HG03378 (cell line): ENCODE results near the gene SASH1.

Source experiments
- ATAC-seq: cut with Tn5 transposase; IDR thresholded peaks from one replicate; pipeline ENCODE4 v1.9.1; 2021; ENCODE audit warnings: mild to moderate bottlenecking, moderate library complexity; ENCODE audit not compliant: unreplicated experiment

Gene SASH1

DNA sequence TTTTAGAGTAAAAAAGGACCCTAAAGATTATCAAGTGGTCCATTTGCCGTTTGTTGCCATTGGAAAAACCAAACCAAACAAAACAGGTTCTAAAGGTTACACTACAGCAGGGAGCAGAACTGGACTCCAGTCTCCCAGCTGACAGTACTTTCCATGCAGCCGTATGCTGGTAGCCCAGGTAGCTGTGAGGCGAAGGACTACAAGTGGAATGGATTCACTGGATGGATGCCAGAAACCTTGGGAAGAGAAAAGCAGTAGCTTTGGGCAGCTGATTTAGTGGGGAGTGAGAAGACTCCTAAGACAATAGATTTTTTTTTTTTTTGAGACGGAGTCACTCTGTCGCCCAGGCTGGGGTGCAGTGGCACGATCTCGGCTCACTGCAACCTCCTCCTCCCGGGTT lies 88.3 kb downstream of the SASH1 start:
- ATAC-seq, result no peak

GRCh38 chr6:148431413-148431812 lies 88.8 kb downstream of the SASH1 start:
- ATAC-seq, result no peak

GRCh38 chr6:148431840-148432239 lies 89.2 kb downstream of the SASH1 start:
- no peak for ATAC-seq

GRCh38 chr6:148432462-148433195 lies 90.0 kb downstream of the SASH1 start:
- no peak for ATAC-seq

- ATAC-seq, result no peak
Measured at GRCh38 chr6:148435386-148435785, 92.7 kb downstream of the SASH1 start.

- no peak for ATAC-seq
Measured at GRCh38 chr6:148436466-148436865, 93.8 kb downstream of the SASH1 start.

DNA sequence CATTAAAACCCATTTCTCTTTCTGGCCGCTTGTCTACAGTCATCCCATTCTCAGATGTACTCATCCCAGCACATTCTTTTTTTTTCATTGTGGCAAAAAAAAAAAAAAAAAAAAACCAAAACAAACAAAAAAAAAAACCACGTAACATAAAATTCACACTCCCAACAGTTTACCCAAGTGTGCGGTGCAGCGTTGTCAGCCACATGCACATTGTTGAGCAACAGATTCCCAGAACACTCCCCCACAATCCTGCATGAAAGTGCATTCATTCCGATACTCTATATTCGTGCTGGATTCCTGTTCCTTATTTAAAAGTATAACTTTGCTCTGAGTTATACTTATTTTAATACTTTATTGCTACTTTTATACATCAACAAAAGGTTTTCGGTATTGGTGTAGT lies 96.0 kb downstream of the SASH1 start:
- ATAC-seq, result no peak

GRCh38 chr6:148440016-148440415 lies 97.4 kb downstream of the SASH1 start:
- ATAC-seq, result no peak

DNA sequence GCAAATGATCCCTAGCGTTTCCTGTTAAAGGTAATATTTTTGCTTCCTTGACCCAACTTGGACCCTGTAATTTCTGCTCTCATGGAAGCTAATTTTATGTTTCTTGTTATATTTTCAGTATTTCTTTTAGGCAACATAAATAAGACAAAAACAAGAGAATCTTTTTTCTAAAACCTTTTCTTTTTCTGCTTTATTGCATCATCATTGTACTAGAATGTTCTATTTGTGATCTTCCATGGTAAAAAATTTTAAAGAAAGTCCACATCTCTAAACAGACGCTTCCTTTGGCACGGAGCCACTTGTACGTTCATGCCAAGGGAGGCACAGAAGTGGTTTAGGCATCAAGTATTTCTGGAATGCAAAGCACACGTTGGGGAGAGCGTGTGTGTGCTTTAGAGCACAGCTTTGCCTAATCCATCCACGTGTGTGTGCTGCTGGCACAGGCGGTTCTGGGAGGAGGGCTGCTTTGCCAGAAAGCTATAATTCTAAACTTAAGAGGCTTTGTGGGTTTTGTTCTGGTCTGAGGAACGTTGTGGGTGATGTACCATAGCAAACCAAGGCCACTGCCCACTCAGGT lies 98.3 kb downstream of the SASH1 start:
- ATAC-seq, result no peak

- peak; percentile 93 for ATAC-seq
Measured at GRCh38 chr6:148441454-148441911, 98.8 kb downstream of the SASH1 start.

DNA sequence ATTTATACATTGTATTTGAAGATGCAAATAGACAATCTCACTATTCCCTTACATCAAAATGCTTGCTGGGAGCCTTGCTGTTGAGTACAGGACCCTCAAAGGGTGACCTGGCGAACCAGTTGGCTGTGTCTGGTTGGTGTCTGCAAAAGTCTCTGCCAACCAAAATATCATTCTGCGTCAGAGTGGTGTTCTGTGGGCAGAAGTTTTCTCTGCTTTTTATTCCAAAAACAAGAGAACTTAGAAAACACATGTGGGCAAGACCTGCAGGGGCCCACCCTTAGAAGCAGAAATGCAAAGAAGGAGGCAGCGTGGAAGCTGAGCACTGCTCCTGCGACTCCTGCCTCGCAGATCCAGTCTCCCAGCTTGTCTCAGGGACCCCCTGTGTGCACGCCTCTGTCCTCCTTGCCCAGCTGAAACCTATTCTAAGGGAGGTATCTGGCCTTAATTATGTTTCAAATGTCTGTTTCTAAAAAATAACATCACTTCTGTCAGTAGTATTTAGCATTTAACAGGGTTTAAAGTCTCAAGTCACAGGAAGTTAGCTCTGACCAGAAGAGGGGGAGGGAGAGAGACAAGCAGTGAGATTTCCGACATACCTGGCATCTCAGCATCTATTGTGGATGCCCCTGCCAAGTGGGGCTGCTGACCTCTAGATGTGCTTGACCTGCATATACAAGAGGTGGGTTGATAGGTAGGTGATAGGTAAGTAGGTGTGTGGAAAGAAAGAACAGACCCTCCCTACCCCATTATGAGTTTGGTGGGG lies 101.3 kb downstream of the SASH1 start:
- no peak for ATAC-seq

DNA sequence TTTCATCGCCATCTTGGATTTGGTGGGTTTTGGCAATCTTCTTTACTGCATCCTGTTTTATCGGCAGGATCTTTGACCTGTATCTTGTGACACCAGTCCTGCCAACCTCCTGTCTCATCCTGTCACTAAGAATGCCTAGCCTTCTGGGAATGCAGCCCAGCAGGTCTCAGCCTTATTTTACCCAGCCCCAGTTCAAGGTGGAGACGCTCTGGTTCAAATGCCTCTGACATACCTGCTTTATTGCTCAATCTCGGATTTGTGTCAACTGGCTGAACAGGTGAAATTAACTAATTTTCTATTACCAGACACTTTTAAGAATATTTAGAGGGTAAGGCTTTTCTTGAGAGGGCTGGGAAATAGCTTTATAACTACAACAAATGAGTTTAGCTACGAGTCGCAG lies 102.5 kb downstream of the SASH1 start:
- no peak for ATAC-seq

- no peak for ATAC-seq
Measured at GRCh38 chr6:148445620-148446019, 103.0 kb downstream of the SASH1 start.

DNA sequence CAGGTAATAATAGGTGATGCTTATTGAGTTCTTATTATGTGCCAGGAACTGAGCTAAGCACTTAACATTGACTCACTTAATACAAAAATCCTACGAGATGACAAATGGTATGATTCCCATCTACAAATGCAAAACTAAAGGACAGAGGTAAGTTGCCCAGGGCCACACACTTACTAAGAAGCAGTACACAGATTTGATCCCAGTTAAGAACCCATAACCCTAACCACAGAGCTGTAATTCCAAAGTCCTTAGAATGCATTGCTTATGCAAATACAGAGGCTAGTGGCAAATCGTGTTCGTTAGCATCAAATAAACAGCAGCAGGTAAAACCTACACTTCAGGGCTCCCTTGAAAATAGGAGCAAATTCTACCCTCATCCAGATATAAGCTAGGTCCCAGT lies 104.0 kb downstream of the SASH1 start:
- no peak for ATAC-seq

DNA sequence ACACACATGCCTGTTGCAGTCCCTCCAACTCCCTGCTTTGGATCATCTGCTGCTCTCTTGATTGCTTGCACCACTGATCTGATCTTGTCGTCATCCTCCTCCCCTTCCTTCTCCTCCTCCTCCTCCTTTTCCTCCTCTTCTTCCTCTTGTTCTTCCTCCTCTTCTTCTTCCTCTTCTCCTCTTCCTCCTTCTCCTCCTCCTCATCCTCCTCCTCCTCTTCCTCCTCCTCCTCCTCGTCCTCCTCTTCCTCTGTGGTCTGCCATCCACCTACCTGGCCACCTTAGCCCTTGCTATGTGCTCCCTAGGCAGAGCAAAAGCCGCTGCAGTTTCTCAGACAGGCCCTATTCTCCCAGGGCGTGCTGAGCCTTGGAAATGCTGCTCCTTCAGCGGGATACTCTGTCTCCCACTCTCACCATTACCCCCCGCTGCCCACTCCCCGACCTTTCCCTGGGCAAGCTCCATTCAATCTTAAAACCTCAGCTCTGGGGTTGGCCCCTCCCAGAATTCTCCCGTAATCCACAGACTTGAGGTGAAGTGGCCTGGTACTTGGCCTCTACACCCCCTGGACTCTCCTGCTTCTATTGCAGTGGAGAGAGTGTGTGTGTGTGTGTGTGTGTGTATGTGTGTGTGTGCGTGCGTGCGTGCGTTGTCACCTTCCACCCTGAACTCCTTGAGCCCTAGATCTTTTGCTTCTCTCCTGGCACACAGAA lies 105.0 kb downstream of the SASH1 start:
- no peak for ATAC-seq

GRCh38 chr6:148448369-148449012 lies 105.9 kb downstream of the SASH1 start:
- ATAC-seq, result peak; percentile 49

DNA sequence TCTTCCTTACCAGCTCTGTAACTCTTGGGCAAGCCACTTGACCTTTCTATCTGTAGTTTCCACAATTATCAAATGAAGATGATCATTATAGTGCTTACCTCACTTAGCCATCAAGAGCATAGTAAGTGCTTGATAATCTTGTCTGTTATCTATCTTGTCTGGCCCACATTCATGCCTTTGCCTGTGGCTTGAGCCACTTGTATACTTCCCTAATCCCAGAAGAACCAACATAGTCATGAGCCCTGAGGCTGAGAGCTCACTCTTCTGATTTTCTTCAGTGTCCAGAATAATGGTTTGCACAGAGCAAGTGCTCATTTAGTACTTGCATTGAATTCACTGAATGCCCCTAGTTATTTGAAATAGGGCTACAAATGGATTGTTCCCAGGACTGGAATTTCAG lies 108.2 kb downstream of the SASH1 start:
- ATAC-seq, result no peak

- peak; percentile 70 for ATAC-seq
Measured at GRCh38 chr6:148451690-148452089, 109.1 kb downstream of the SASH1 start.

DNA sequence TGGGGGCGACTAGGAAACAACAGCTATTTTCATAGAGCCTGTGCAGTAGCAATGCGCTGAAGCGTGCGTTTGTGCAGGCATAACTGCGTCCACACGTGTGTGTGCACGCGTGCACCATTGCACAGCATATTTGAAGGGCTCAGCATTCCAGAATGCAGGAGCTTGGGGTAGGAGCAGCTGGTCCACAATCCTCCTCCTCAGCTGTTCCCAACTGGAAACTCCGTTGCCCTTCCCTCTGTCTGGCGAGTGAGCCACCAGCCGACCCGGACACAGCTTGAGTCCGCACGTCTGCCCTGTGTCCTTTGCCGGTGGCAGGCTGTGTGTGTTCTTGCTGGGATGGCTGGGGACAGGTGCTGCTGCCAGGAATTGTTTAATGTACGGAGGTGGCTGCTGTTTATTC lies 110.2 kb downstream of the SASH1 start:
- no peak for ATAC-seq

- no peak for ATAC-seq
Measured at GRCh38 chr6:148453906-148454305, 111.3 kb downstream of the SASH1 start.

- ATAC-seq, result no peak
Measured at GRCh38 chr6:148455225-148455624, 112.6 kb downstream of the SASH1 start.
